H1 (cell line): ENCODE results near the gene DENND10. TPM values are rescaled to one million over a fixed set of nuclear protein-coding genes. Genes with fewer than 3 reads are reported as not detected.

Experiments used
- CTCF ChIA-PET: fragments of 300-600 bp; sonication (Branson Sonifier 250); formaldehyde crosslinking; loops from one replicate; lab custom pipeline; 2021; ENCODE audit not compliant: partially characterized antibody; lab: Charles Lee
- POLR2A ChIA-PET: fragments of 300-600 bp; sonication (Branson Sonifier 250); formaldehyde crosslinking; loops from one replicate; lab custom pipeline; 2021; ENCODE audit warnings: inconsistent platforms; ENCODE audit not compliant: partially characterized antibody; lab: Charles Lee
- DNase-seq, 2 experiments: peaks; one replicate each; pipeline versions ENCODE4 v3.0.0 to v3.0.0-alpha.2; 2010 to 2022; ENCODE audit warnings: low spot score in 2 of 2, low read depth in 1 of 2, mixed read lengths in 1 of 2
- FAIRE-seq: peaks from 2 replicates; lab custom pipeline; 2011; peaks lifted over from hg19 to GRCh38; lab: Jason Lieb, UNC
- H2AFZ ChIP-seq: 2 replicates; pipeline ENCODE4 v1.8.1; 2012; ENCODE audit warnings: low read length, inconsistent platforms
- H2AK5ac ChIP-seq: 2 replicates; pipeline ENCODE4 v1.6.1; 2013; ENCODE audit warnings: low read depth, low read length
- H2BK120ac ChIP-seq: replicated peaks from 2 replicates; pipeline ENCODE3; 2013; ENCODE audit warnings: low read depth, low read length, inconsistent platforms
- H2BK12ac ChIP-seq: 2 replicates; pipeline ENCODE4 v1.6.1; 2013; ENCODE audit warnings: low read depth, low read length
- H2BK15ac ChIP-seq: 2 replicates; pipeline ENCODE4 v1.6.1; 2013; ENCODE audit warnings: low read length
- H2BK20ac ChIP-seq: 2 replicates; pipeline ENCODE4 v1.6.1; 2013; ENCODE audit warnings: low read length
- H2BK5ac ChIP-seq: 2 replicates; pipeline ENCODE4 v1.6.1; 2013; ENCODE audit warnings: low read depth, low read length
- H3K14ac ChIP-seq: 2 replicates; pipeline ENCODE4 v1.6.1; 2013; ENCODE audit warnings: inconsistent platforms; ENCODE audit not compliant: insufficient read length
- H3K18ac ChIP-seq: 2 replicates; pipeline ENCODE4 v1.6.1; 2013; ENCODE audit warnings: low read length; ENCODE audit errors: extremely low read depth
- H3K23ac ChIP-seq: 2 replicates; pipeline ENCODE4 v1.6.1; 2013; ENCODE audit warnings: inconsistent platforms; ENCODE audit not compliant: insufficient read length
- H3K23me2 ChIP-seq: 2 replicates; pipeline ENCODE4 v1.6.1; 2013; ENCODE audit warnings: low read depth, low read length
- H3K27ac ChIP-seq: 2 replicates; pipeline ENCODE4 v1.6.1; 2011; ENCODE audit warnings: low read depth, low read length, inconsistent platforms
- H3K27me3 ChIP-seq, 4 experiments: replicated peaks in 1 of 4; 1 replicate in 1 of 4; 2 replicates in 3 of 4; pipeline versions ENCODE4 v1.6.1 to v1.8.1; 2011 to 2013; ENCODE audit warnings: low read length in 3 of 4, mild to moderate bottlenecking in 3 of 4, inconsistent platforms in 2 of 4, mixed read lengths in 2 of 4, moderate library complexity in 1 of 4; ENCODE audit not compliant: control insufficient read depth in 3 of 4, insufficient read depth in 3 of 4; ENCODE audit errors: extremely low read depth in 1 of 4
- H3K36me3 ChIP-seq, 4 experiments: 2 replicates each; pipeline versions ENCODE4 v1.6.1 to v1.8.1; 2011 to 2013; ENCODE audit warnings: mild to moderate bottlenecking in 4 of 4, low read length in 3 of 4, moderate library complexity in 2 of 4, control low read depth in 1 of 4, inconsistent platforms in 1 of 4; ENCODE audit not compliant: insufficient read depth in 4 of 4, control insufficient read depth in 2 of 4
- H3K4ac ChIP-seq: replicated peaks from 2 replicates; pipeline ENCODE3; 2013; ENCODE audit warnings: low read length, low read depth, mixed read lengths, inconsistent platforms; ENCODE audit not compliant: insufficient read length
- H3K4me1 ChIP-seq, 4 experiments: replicated peaks in 1 of 4; 1 replicate in 1 of 4; 2 replicates in 3 of 4; pipeline versions ENCODE4 v1.6.1 to v1.8.1; 2011 to 2013; ENCODE audit warnings: low read length in 3 of 4, inconsistent platforms in 2 of 4, mixed read lengths in 1 of 4; ENCODE audit not compliant: insufficient read depth in 4 of 4, control insufficient read depth in 3 of 4
- H3K4me2 ChIP-seq, 2 experiments: 2 replicates each; pipeline versions ENCODE4 v1.6.1 to v1.8.1; 2011 to 2013; ENCODE audit warnings: low read depth in 2 of 2, low read length in 2 of 2, control low read depth in 1 of 2, inconsistent platforms in 1 of 2, mild to moderate bottlenecking in 1 of 2; ENCODE audit not compliant: insufficient read depth in 1 of 2
- H3K4me3 ChIP-seq, 4 experiments: fragments of 200-600, 300-600 bp in 1 of 4; sonication (generic), shearing (Covaris generic), sonication (Bioruptor Twin) in 1 of 4; 2 replicates each; pipeline versions ENCODE4 v1.5.1 to v1.8.1; 2011 to 2016; ENCODE audit warnings: low read length in 4 of 4, low read depth in 3 of 4, control low read depth in 2 of 4, inconsistent platforms in 2 of 4, mild to moderate bottlenecking in 2 of 4, mixed read lengths in 1 of 4, moderate library complexity in 1 of 4; ENCODE audit not compliant: insufficient read depth in 2 of 4; ENCODE audit errors: extremely low read depth in 1 of 4
- H3K56ac ChIP-seq: replicated peaks from 2 replicates; pipeline ENCODE3; 2013; ENCODE audit warnings: low read depth, mild to moderate bottlenecking, mixed read lengths, low read length, inconsistent platforms; ENCODE audit not compliant: insufficient read length
- H3K79me1 ChIP-seq: 2 replicates; pipeline ENCODE4 v1.6.1; 2013; ENCODE audit warnings: low read depth, low read length, control low read depth
- H3K79me2 ChIP-seq, 2 experiments: 2 replicates each; pipeline versions ENCODE4 v1.6.1 to v1.8.1; 2012 to 2013; ENCODE audit warnings: low read length in 2 of 2, mild to moderate bottlenecking in 2 of 2, inconsistent platforms in 1 of 2; ENCODE audit not compliant: insufficient read depth in 2 of 2, control insufficient read depth in 1 of 2
- H3K9ac ChIP-seq, 4 experiments: replicated peaks in 1 of 4; 1 replicate in 1 of 4; 2 replicates in 3 of 4; pipeline versions ENCODE4 v1.6.1 to v1.8.1; 2011 to 2013; ENCODE audit warnings: low read depth in 3 of 4, low read length in 3 of 4, control low read depth in 2 of 4, mild to moderate bottlenecking in 2 of 4, moderate library complexity in 2 of 4, inconsistent platforms in 1 of 4; ENCODE audit errors: extremely low read depth in 1 of 4
- H3K9me3 ChIP-seq, 2 experiments: 2 replicates each; pipeline versions ENCODE4 v1.6.1 to v1.8.1; 2012 to 2013; ENCODE audit warnings: mild to moderate bottlenecking in 2 of 2, moderate library complexity in 2 of 2, control low read depth in 1 of 2, inconsistent platforms in 1 of 2, low read depth in 1 of 2, low read length in 1 of 2, mixed read lengths in 1 of 2; ENCODE audit not compliant: insufficient read depth in 2 of 2
- H4K20me1 ChIP-seq, 2 experiments: replicated peaks in 1 of 2; 2 replicates each; pipeline versions ENCODE3 to v1.8.1; 2011 to 2013; ENCODE audit warnings: inconsistent platforms in 2 of 2, low read length in 2 of 2, mild to moderate bottlenecking in 1 of 2; ENCODE audit not compliant: insufficient read depth in 2 of 2, control insufficient read depth in 1 of 2
- H4K5ac ChIP-seq: 2 replicates; pipeline ENCODE4 v1.6.1; 2013; ENCODE audit warnings: low read length, low read depth, mixed read lengths, inconsistent platforms; ENCODE audit not compliant: insufficient read length
- H4K8ac ChIP-seq: 2 replicates; pipeline ENCODE4 v1.8.0; 2013; ENCODE audit warnings: mild to moderate bottlenecking, moderate library complexity, low read length, inconsistent platforms; ENCODE audit not compliant: insufficient read depth; ENCODE audit errors: extremely low read depth
- H4K91ac ChIP-seq: replicated peaks from 2 replicates; pipeline ENCODE3; 2013; ENCODE audit warnings: low read length, mixed read lengths, inconsistent platforms; ENCODE audit not compliant: insufficient read length
- EZH2 ChIP-seq: fragments of 200-600 bp; sonication (generic); IDR thresholded peaks from 2 replicates; pipeline ENCODE4 v1.7.1; 2012; ENCODE audit warnings: low read depth, mild to moderate bottlenecking, moderate library complexity, low read length, inconsistent platforms; ENCODE audit not compliant: severe bottlenecking
- POU5F1 ChIP-seq: IDR thresholded peaks from 2 replicates; pipeline ENCODE4 v1.6.1; 2011; ENCODE audit warnings: low read depth, mild to moderate bottlenecking, low read length, moderate library complexity
- RAD21 ChIP-seq, 2 experiments: IDR thresholded peaks in 1 of 2; conservative IDR thresholded peaks in 1 of 2; 2 replicates each; pipeline ENCODE4 v1.6.1; 2011; ENCODE audit warnings: low read depth in 2 of 2, low read length in 2 of 2, improper control_type of control experiment in 1 of 2, inconsistent platforms in 1 of 2, mild to moderate bottlenecking in 1 of 2, moderate library complexity in 1 of 2
- TEAD4 ChIP-seq: IDR thresholded peaks from 2 replicates; pipeline ENCODE4 v1.6.1; 2012; ENCODE audit warnings: low read depth, low read length, inconsistent platforms, mixed read lengths
- WGBS, 2 experiments: shearing (Covaris generic) in 1 of 2; methylation state at CpG; one replicate each; pipeline versions ENCODE4 v1.1.6 to v1.1.7; 2013 to 2015; ENCODE audit warnings: low lambda C conversion rate in 2 of 2, mixed read lengths in 2 of 2, inconsistent platforms in 1 of 2, low coverage in 1 of 2, missing lambda C conversion rate in 1 of 2; ENCODE audit not compliant: insufficient replicate concordance in 2 of 2, insufficient coverage in 1 of 2, insufficient read length in 1 of 2; ENCODE audit errors: extremely low coverage in 1 of 2, missing lambda C conversion rate in 1 of 2; 5-methylcytosine and 5-hydroxymethylcytosine counted together
- polyA plus RNA-seq, 7 experiments: library from polyadenylated mRNA; depleted of rRNA in 3 of 7; stranded (reverse) in 5 of 7; unstranded in 2 of 7; fragments of >200 nt in 5 of 7; fragments of 200-250 nt in 2 of 7; gene quantifications; 1 replicate in 5 of 7; 2 replicates in 1 of 7; 4 replicates in 1 of 7; pipeline versions ENCODE4 v1.2.1 to v1.2.3, GENCODE V29; 2011 to 2013; ENCODE audit warnings: missing spikeins in 2 of 7, mixed read lengths in 2 of 7
- total RNA-seq: library from RNA; stranded (reverse); fragmentation: NEBNext Ultra II Directional; extraction: Animal tissue kit (Norgen Biotek cat#: 25700); gene quantifications from 2 replicates; pipeline ENCODE4 v1.2.1, GENCODE V29; 2021
- TF ChIP-seq, protein P1 (sequence below): IDR thresholded peaks from 2 replicates; pipeline ENCODE4 v1.6.1; 2012; ENCODE audit warnings: inconsistent platforms

DENND10 gene
- total and polyA plus RNA-seq, 2 of the 8 experiments (the other 6 are each of a cell fraction or from before 2014, with no cell fraction given), result 49.3 to 64.4 TPM

DNA sequence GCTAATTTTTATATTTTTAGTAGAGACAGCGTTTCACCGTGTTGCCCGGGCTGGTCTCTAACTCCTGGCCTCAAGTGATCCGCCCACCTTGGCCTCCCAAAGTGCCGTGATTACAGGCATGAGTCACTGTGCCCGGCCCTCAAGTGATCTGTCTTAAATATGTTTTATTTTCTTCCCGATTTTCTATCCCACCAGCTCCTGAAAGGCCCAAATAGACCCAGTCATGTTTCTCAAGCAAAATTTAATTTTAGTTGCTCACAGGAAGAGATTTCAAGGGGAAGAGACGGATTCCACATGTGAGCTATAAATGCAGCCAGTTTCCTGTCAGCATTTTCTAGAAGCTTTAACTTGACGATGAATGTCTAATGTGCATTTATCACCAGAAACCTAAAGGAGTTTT is 12.0 kb downstream of the DENND10 start:
- Histone ChIP-seq H2BK20ac (no peak overlapping the region), H3K9me3 (no peaks in the 10 kb centered on the region), H3K4me1 (no peaks in the 10 kb centered on the region), H4K20me1 (peaks cover 0 to 4% of the 10 kb centered on the region in 2 experiments), H3K36me3 (peaks cover 12 to 65% (median 34%) of the 10 kb centered on the region in 4 experiments), H3K56ac (no peak overlapping the region), H3K79me1 (no peaks in the 10 kb centered on the region), H4K8ac (no peak overlapping the region), H3K27me3 (no peaks in the 10 kb centered on the region), H2BK15ac (no peak overlapping the region), H3K18ac (no peak overlapping the region), H2AK5ac (no peak overlapping the region), H2AFZ (no peak overlapping the region), H3K14ac (no peak overlapping the region), H3K4ac (no peak overlapping the region), H2BK120ac (no peak overlapping the region), H3K23me2 (no peaks in the 10 kb centered on the region), H3K9ac (no peak overlapping the region), H4K91ac (no peak overlapping the region), H2BK5ac (no peak overlapping the region), H3K23ac (no peak overlapping the region), H3K79me2 (no peaks in the 10 kb centered on the region), H4K5ac (no peak overlapping the region), H3K4me2 (no peak overlapping the region), H2BK12ac (no peak overlapping the region), H3K27ac (no peak overlapping the region), H3K4me3 (no peak overlapping the region)
- TF ChIP-seq, protein P1, sequence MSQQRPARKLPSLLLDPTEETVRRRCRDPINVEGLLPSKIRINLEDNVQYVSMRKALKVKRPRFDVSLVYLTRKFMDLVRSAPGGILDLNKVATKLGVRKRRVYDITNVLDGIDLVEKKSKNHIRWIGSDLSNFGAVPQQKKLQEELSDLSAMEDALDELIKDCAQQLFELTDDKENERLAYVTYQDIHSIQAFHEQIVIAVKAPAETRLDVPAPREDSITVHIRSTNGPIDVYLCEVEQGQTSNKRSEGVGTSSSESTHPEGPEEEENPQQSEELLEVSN, result no peak
- TF ChIP-seq TEAD4 (no peak), EZH2 (no peak), RAD21 (IDR thresholded peaks at IDR 0.05 in 1 of 2, conservative IDR thresholded peaks at IDR 0.05 in 1 of 2; ENCODE audit: low read depth in 2 of 2, low read length in 2 of 2) (no peak), POU5F1 (no peak)
- WGBS, 2 experiments, result 94% methylated on average over 9 of the region's 9 CpGs; no CpG with 5 or more reads in 1 of the 2 experiments
- no peak for DNase-seq
- CTCF ChIA-PET, result no interaction called here
- POLR2A ChIA-PET, result interaction anchor here (0.9 to 1.5 kb wide), 4 partner anchors 11 to 61 kb away, joined by 3 to 4 read pairs (median 3); partner anchors contain the start of genes EIF3A and SFXN4
- no peak for FAIRE-seq
